SW480 (cell line): ENCODE results near the gene HOMER2.

Experiments used
- DNase-seq: peaks from one replicate; pipeline ENCODE4 v3.0.0-alpha.2; 2016; ENCODE audit warnings: low spot score

HOMER2 gene

GRCh38 chr15:82856397-82857170, 95.9 kb downstream of the HOMER2 start:
- peak; percentile 86 for DNase-seq

GRCh38 chr15:82855286-82856100, 97.0 kb downstream of the HOMER2 start:
- no peak for DNase-seq

- no peak for DNase-seq
Measured at GRCh38 chr15:82854554-82854953, 98.0 kb downstream of the HOMER2 start.

- DNase-seq: no peak
Measured at GRCh38 chr15:82852941-82853561, 99.5 kb downstream of the HOMER2 start.

GRCh38 chr15:82851981-82852511, 100.5 kb downstream of the HOMER2 start:
- no peak for DNase-seq

- DNase-seq: no peak
Measured at GRCh38 chr15:82851306-82851850, 101.1 kb downstream of the HOMER2 start.

- DNase-seq: no peak
Measured at GRCh38 chr15:82850731-82851130, 101.8 kb downstream of the HOMER2 start.

GRCh38 chr15:82849556-82850512, 102.7 kb downstream of the HOMER2 start:
- DNase-seq: peak; percentile 64

GRCh38 chr15:82848241-82848993, 104.1 kb downstream of the HOMER2 start:
- DNase-seq: no peak

- no peak for DNase-seq
Measured at GRCh38 chr15:82847703-82848102, 104.8 kb downstream of the HOMER2 start.

GRCh38 chr15:82846621-82847020, 105.9 kb downstream of the HOMER2 start:
- no peak for DNase-seq

- no peak for DNase-seq
Measured at GRCh38 chr15:82845686-82846085, 106.8 kb downstream of the HOMER2 start.

GRCh38 chr15:82843566-82843965, 109.0 kb downstream of the HOMER2 start:
- no peak for DNase-seq

- no peak for DNase-seq
Measured at GRCh38 chr15:82840166-82840565, 112.4 kb downstream of the HOMER2 start.

GRCh38 chr15:82839136-82839535, 113.4 kb downstream of the HOMER2 start:
- no peak for DNase-seq

- DNase-seq: no peak
Measured at GRCh38 chr15:82838096-82838735, 114.3 kb downstream of the HOMER2 start.

- no peak for DNase-seq
Measured at GRCh38 chr15:82835391-82835917, 117.1 kb downstream of the HOMER2 start.

GRCh38 chr15:82833362-82833682, 119.2 kb downstream of the HOMER2 start:
- DNase-seq: no peak

- DNase-seq: peak; percentile 61
Measured at GRCh38 chr15:82832601-82833361, 119.7 kb downstream of the HOMER2 start.
